GM19324 (cell line): ENCODE results near the gene RORC.
"Not testable (repeated sequence)": the region's sequence is repeated elsewhere in the genome, so short reads cannot be mapped to it uniquely, and the experiment has no call there.

ENCODE experiments used
- ATAC-seq: cut with Tn5 transposase; IDR thresholded peaks from one replicate; pipeline ENCODE4 v1.9.1; 2021; ENCODE audit warnings: mild to moderate bottlenecking, moderate library complexity; ENCODE audit not compliant: unreplicated experiment, low FRiP score

Gene RORC

DNA sequence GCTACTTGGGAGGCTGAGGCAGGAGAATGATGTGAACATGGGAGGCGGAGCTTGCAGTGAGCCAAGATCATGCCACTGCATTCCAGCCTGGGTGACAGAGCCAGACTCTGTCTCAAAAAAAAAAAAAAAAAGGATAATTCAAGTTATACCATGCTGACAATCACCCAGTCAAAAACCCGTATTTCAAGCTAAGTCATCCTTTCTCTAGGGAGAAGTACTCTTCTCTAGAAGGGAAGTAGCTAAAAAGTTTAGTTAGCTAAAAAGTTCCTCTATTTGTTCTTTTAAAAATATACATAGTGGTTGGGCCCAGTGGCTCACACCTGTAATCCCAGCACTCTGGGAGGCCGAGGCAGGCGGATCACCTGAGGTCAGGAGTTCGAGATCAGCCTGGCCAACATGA is 50.9 kb downstream of the RORC start:
- not testable (repeated sequence) for ATAC-seq

DNA sequence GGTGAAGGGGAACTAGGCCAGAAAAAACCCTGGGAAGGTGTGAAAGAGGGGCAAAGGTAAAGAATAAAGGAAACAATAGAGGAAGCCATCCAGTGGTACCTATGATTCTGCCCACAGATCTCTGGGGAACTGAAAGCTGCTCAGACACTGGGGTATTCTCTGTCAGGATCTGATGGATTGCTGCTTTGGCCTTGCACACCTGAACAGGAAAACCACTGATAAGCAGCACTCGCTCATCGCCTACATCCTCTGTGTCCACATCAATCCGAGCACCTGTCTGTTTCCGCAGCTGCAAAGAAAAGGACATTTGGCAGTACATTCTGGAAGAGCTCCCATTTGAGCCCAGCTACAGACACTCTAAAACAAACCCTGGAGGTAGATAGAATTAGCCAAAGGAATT is 51.8 kb downstream of the RORC start:
- no peak for ATAC-seq

DNA sequence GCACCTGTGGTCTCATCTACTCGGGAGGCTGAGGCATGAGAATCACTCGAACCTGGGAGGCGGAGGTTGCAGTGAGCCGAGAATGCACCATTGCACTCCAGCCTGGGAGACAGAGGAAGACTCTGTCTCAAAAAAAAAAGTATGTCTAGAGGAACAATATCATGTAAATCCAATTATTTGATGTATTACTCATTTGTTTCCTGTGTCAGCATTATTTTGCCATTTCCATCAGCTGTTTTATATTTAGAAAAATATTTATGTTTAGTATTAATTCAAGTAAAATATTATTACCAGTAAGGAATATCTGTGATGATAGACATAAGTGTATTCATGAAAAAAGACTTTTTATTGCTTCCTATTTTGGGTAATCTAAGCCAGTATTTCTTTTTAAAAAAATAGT is 54.3 kb downstream of the RORC start:
- ATAC-seq, result no peak

DNA sequence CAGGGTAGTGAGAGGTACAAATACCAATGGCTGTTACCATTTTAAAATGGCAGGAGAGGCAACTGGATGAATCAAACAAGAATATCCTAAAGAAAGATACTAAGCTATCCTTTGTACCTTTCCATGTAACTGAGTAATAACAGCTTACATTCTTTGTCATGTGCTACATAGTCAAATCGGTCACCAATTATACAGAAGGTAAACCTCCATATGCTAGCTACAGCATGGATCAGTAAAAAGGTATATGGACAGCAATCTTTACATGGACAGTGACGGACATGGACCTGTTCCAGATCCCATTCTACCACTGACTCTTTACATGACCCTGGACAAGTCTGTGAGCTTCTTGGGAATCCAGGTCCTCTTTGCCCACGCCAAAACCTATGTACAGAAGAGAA is 54.9 kb downstream of the RORC start:
- no peak for ATAC-seq

DNA sequence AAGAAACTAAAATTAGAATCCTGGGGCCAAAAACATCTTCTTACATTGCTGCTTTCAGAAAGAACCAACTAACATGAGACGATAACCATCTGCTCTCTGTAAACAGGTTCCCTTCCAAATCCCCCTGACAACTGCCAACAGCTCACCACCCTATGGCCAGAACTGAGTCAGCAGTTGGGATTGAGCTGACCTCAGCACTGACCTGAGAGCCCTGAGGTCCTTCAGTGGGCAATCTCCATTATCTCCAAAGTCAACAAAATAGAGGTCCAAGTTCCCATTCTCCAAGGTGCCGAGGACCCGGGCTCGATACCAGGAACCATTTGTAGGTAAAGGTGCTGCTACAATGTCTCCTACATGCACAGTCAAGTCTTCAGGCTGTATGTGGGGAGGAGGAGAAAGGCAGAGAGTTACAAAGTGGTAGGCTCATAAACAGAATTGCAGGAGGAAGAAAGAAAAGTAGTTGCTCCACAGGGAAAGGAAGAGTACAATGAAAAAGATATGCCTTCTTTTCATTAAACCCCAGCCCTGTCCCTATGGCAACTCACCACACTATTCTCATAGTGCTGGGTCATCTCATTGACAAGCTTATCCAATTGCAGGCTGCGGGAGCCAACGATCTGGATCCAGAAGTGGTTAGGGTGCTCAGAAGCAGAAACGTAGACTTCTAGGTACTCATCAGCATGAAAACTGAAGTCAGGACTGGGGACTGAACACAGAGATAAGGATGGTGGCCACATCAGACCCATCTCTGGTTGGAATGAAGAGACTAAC is 55.5 kb downstream of the RORC start:
- no peak for ATAC-seq

DNA sequence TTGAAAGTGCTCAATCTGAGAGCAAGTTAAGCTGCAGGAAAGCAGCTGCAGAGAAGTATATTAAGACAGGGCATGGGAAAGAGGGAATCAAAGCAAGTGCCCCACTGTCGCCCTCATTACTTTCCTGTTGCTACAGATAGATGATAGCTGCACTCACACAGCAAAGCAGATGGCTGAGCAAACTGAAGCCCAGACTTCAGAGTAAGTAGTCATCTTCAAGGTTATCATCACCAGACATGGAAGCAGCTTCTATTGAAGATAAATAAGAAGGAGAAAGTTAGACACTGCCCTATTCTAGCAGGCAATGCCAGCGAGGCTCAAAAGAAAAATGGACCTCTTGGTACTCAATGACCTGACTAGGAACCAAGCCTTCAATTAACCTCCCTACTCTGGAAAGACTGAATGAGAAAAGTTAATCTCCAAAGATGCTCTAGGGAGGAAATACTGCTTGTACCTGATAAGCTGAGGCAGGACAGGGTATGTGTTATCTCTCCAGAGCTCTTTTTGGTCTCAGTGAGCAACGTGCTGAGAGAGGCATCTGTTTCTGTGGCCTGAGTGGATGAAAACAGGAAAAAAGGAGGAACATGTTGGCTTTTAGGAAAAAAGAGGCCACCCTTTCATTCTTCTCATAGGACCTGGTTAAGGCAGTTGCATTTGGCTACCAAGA is 57.2 kb downstream of the RORC start:
- ATAC-seq, result no peak

DNA sequence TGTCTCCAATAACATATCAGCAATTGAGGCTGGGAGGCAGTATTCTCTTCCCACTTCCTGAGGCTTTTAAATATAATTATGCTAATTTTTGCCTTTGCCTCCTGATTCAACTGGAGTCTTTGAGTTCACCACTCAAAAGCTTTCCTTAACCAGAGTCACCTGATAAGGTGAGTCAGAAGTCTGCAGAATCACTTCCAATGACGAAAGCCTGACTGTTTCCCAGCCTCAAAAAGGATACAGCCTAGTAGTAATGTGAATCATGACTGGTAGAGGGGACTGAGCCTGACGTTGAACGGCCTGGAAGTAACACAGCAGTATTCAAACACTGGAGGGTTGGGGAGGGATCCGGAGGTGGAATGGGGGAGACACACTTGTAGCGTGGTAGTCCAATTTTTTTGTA is 57.9 kb downstream of the RORC start:
- no peak for ATAC-seq

DNA sequence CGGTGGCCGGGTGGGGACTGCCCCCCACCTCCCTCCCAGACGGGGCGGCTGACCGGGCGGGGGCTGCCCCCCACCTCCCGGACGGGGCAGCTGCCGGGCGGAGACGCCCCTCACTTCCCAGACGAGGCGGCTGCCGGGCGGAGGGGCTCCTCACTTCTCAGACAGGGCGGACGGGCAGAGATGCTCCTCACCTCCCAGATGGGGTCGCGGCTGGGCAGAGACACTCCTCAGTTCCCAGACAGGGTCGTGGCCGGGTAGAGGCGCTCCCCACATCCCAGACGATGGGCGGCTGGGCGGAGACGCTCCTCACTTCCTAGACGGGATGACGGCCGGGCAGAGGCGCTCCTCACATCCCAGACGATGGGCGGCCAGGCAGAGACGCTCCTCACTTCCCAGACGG is 62.3 kb downstream of the RORC start:
- not testable (repeated sequence) for ATAC-seq

DNA sequence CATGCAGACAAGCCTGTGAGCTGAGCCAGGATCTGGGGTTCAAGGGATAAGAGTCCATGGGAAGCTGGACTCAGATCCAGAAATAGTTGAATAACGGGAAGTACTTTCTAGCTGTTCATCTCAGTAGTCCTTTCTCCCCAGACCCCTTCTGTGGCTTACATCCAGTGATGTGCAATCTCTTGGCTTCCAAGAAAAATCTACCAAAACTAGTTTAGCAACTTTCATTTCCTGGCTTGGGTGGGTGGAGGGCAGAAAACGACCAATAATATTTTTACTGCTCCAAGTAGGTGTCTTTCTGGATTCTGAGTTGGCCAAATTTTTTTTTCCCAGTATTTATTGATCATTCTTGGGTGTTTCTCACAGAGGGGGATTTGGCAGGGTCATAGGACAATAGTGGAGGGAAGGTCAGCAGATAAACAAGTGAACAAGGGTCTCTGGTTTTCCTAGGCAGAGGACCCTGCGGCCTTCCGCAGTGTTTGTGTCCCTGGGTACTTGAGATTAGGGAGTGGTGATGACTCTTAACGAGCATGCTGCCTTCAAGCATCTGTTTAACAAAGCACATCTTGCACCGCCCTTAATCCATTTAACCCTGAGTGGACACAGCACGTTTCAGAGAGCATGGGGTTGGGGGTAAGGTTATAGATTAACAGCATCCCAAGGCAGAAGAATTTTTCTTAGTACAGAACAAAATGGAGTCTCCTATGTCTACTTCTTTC is 63.1 kb downstream of the RORC start:
- not testable (repeated sequence) for ATAC-seq

DNA sequence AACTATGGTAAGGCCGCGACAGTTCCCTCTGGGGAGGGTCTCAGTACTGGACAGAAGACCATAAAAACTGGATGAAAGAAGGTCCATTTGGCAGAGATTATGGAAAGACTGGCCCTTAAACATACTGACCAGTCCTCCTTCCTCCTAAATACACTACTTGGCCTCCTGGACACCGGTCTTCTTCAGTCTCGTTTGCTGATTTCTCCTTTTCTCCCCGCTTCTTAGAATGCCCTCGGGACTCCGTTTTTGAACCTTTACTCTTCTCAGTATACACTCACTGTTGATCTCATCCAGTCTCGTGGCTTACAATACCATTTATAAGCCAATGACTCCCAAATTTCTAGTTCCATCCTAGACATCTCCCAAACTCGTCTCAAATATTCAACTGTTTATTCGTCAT is 67.6 kb downstream of the RORC start:
- no peak for ATAC-seq

DNA sequence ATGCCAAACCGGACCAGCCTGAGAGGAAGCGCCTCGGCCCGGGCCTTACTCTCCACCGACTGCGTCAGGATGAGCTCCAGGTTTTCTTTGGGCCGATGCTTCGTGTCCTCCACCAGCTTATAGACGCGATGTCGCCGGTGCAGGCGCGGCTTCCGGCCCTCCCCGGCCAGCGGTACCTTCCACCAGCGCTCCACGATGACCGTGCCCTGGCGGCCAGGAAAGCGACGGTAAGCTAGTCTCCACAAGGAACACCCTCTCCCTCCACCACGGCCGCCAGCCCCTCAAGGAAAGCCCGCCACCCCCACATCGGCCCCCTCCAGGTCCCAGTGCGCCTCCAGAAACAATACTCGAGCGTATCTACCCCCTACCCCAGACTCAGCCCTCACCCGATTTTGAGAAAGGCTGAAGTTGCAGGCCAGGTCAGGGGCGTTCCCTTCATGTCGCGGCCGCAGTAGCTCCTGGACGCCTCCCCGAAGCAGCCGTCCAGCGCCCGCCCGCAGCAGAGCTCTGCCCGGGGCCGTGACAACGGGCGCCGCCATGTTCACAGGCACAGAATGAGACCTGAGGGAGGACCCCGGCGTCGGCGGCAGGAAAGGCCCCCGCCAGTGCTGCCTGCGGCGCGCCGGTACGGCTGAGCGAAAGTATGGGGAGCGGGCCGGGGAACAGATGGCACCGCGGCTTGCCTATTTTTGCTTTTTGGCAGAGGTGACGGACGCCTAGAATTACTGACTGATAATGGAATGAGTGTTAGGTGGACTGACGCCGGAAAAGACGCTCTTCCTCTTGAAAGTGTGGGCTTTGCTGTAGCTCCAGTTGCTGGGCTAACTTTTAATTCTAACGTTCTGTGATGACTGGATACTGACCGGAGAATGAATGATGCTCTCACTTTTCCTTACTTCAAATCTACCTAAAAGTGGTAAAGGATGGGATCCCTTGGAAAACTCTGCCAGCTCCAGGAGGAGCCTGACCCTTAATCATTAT is 68.4 kb downstream of the RORC start, which contains the start of gene MRPL9:
MRPL9 (minus strand) TSS at position 556 of the 981 bp plus-strand sequence; CDS start at position 539, 17 bp downstream.
- ATAC-seq, result peak; percentile 84

DNA sequence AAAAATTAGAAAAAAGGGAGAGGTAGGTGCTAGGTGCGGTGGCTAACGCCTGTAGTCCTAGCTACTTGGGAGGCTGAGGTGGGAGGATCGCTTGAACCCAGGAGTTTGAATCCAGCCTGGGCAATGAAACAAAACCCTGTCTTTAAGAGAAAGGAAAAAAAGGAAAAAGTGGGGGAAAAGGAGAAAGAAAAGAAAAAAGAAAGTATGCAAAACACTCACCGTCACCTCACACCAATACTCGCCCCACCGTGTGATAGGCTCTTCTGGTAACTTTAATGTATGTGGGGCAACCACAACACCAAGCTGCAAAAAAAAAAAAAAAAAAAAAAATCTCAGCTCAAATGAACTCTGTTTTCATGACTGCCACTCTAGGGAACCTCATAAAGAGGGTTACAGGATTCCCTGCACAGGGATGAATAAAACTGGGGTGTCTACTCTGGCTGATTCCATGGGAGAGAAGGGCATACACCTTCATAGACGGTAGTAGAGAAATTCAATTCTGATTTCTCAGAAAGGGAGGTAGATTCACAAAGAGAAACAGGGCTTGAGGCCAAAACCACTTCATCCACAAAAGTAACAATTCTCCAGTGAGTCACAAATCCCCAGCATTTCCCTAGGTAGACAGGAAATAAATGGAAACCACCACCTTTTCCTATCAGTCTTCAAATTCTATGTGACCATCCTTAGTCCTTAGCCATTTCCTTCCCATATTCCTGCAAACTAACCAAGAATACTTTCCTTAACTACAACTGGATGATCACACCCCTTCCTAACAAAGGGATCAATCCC is 70.8 kb downstream of the RORC start:
- ATAC-seq, result no peak

DNA sequence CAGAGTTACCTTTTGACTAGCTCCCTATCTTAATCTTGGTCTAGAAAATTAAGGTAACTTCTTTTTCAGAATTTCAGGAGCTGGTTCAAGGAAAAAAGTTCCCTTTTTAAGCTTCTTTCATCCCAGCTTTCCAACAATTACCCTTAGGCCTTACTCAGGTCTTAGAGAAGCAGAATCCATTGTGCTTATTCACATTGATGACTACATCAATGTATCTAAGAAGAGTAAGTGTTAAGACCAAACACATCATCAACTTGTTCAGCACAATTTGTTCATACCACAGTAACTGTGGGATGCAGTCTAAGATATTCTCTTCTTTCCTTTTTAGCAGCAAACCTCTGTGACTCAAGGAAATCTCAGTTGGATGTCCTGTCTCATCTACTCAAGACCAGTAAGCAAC is 72.4 kb downstream of the RORC start:
- ATAC-seq, result no peak

DNA sequence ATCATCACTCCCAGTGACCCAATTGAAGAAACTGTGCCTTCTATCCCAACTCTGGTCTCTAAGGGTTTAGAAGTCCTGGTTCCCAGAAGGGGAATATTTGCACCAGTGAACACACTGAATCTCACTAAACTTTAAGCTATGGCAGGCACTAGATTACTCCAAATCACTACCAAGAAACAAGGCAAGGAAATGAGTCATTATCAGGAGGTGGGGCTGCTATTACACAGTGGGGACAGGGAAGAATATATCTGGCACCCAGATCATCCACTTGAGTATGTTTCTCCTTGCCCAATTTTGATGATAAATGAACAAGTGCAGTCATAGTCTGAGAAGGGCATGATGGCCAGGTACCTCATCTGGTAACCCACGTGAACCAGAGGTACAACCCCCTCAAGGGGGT is 75.3 kb downstream of the RORC start:
- ATAC-seq, result no peak
